COLO668 (cell line): Measurements from ENCODE around the gene SEMA4B.

Experiments used
- DNase-seq: peaks from one replicate; lab custom pipeline; 2025; ENCODE audit not compliant: unreplicated experiment; lab: John Stamatoyannopoulos, UW

SEMA4B gene

DNA sequence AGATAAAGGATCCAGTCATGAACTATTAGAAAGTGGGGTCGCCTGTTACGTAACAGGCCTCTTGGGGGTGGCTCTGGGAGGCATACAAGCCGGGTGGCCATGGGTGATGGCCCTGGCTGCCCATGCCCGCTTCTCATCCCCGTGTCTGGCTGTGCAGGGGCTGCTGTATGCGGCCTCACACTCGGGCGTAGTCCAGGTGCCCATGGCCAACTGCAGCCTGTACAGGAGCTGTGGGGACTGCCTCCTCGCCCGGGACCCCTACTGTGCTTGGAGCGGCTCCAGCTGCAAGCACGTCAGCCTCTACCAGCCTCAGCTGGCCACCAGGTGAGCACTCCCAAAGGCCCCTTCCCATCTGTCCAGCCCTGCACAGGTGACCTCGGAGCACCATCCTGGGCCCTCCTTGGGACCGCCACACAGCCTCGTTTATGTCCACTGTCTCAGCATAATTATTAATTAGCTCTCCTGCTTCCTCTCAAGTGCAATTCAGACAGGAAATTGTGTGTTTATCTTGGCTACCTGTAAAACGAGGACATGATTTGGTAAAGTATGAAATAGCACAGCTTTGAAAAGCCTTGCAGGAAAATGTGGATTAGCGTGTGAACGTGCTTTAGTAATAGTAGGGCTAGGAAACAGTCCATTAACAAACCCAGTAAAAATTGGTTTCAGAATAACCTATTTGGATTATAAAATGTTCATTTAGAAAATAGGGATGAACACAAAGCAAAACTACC, 24.5 kb downstream of the SEMA4B start:
- DNase-seq: no peak

DNA sequence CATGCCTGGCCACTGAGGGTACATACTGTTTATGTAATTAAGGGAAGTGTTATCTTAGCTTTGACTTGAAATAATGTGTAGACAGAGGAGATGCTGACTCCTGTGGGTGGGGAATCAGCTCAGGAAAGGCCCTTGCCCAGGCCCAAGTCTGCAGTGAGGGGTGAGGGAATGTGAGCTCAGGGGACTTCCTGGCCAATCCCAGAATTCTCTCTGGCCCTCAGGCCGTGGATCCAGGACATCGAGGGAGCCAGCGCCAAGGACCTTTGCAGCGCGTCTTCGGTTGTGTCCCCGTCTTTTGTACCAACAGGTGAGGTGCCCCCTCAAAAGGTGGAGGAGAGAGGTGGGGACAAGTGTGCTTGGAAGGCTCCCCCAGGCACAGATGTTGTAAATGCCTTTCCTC, 26.2 kb downstream of the SEMA4B start:
- DNase-seq: no peak

DNA sequence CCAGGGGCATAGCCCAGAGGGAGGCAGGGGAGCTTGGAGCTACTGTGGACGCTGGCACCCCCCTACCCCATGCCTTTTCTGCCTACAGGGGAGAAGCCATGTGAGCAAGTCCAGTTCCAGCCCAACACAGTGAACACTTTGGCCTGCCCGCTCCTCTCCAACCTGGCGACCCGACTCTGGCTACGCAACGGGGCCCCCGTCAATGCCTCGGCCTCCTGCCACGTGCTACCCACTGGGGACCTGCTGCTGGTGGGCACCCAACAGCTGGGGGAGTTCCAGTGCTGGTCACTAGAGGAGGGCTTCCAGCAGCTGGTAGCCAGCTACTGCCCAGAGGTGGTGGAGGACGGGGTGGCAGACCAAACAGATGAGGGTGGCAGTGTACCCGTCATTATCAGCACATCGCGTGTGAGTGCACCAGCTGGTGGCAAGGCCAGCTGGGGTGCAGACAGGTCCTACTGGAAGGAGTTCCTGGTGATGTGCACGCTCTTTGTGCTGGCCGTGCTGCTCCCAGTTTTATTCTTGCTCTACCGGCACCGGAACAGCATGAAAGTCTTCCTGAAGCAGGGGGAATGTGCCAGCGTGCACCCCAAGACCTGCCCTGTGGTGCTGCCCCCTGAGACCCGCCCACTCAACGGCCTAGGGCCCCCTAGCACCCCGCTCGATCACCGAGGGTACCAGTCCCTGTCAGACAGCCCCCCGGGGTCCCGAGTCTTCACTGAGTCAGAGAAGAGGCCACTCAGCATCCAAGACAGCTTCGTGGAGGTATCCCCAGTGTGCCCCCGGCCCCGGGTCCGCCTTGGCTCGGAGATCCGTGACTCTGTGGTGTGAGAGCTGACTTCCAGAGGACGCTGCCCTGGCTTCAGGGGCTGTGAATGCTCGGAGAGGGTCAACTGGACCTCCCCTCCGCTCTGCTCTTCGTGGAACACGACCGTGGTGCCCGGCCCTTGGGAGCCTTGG, 27.0 kb downstream of the SEMA4B start:
- no peak for DNase-seq

DNA sequence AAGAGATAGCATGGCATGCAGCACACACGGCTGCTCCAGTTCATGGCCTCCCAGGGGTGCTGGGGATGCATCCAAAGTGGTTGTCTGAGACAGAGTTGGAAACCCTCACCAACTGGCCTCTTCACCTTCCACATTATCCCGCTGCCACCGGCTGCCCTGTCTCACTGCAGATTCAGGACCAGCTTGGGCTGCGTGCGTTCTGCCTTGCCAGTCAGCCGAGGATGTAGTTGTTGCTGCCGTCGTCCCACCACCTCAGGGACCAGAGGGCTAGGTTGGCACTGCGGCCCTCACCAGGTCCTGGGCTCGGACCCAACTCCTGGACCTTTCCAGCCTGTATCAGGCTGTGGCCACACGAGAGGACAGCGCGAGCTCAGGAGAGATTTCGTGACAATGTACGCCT, 27.8 kb downstream of the SEMA4B start:
- no peak for DNase-seq

DNA sequence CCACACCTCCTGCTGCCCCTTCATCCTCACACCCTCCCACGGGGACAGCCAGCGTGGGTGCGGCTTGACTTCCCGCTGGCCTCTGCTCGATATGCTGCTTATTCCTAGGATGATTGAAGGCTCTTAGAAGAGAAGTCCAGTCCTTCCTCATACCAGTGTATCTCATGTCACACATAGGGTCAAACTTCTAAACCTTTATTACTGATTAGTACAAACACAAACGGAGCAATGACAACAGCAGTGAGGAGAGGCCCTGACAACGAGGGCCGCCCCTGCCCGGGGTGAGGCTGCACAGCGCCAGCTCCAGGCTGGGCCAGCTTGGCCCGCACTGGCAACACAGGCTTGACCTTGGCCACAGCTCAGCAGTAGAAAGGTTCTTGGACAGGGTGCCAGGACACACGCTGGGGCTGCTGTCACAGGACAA, 29.0 kb downstream of the SEMA4B start:
- DNase-seq: no peak

DNA sequence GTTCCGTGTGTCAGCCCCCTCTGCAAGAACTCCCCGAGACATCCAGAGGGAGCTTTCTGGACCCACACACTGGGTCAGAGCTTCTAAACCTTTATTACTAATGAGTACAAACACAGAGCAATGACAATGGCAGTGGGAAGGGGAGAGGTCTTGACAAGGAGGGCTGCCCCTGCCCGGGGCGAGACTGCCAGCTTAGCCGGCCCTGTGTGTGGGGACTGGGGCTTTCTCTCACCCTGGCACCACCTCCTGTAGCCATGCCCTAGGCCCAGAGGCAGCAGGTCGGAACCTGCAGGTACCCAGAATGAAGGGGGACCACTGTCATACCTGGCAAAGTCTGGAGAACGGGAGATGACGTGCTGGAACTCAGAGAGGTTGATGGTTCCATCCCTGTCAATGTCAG, 29.5 kb downstream of the SEMA4B start:
- DNase-seq: no peak

DNA sequence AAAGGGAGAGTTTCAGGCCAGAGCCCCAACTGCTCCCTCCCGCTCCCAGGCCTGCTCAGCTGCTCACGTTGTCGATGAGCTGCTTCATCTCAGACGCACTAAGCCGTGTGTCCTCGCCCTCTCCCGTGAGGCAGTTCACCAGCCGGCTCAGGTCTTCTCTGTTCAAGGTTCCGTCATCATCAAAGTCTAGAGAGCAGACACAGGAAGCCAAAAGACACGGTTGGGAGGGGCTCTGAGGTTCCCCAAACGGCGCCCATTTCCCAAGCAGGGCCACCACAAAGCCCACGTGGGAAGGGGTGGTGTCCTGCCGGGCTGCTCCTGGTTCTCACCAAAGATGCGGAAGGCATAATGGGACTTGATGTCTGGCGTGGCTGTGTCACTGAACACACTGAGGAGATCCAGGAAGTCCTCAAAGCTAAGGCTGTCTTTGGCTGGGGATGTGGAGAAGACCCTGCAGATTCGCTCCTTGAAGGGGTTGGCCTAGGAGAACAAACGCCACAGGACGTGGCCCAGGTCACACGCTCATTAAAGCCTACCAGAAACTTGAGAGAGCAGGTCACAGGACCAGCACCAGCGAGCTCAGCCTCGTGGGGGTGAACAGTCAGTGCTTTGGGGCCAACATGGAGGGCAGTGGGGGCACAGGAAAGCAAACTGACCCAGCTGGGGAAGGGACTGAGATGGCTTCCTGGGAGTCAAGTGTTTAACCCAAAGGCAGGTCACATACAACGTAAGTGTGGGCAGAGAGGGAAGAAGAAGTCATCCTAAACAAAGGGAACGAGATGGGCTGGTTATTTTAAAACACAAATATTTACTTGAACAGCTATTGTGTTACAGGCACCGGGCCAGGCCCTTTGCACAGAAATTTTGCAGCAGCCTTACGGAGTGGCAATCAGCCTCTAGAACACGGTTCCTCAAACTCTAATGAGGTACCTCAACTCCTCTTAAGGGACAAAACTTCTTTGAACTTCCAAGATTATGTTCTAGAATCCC, 30.2 kb downstream of the SEMA4B start:
- peak; percentile 15 for DNase-seq

DNA sequence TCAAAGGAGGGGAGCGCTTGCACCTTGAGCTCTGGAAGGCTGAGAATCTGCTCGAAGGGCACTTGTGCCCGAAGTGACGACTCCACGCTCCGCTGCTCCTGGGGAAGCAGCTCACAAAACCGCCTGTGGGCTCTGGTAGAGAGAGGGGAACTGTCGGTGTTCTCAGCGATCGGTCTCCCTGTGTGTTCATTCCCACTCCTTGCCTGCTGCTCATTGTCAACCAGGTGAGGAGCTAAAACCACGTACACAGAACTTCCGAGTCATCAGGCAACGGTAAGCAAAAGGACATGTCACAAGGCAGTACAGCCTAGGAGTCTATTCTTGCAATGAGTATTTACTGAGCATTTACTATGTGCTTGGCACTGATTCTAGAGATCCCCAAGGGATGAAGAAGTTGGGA, 31.1 kb downstream of the SEMA4B start:
- DNase-seq: peak; percentile 27

DNA sequence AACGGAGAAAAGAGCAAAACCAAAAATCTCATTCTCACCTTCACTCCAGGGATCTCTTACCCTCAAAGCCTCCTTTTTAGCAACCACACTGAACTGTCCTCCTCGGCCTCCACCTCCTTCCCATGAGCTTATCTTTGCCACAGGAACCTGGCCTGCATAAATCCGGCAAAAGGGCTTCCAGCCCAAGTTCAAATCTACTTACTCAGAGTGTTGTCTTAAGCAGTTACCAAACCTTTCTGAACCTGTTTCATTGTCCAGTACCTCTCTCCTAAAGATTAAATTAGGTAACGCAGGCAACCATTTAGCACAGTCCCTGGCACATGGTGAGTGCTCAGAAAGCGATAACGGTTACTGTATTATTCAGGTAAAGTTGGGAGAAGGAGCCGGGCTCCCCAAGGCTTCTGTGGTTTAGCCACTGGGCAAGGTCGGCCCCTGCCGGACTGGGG, 31.8 kb downstream of the SEMA4B start:
- no peak for DNase-seq

DNA sequence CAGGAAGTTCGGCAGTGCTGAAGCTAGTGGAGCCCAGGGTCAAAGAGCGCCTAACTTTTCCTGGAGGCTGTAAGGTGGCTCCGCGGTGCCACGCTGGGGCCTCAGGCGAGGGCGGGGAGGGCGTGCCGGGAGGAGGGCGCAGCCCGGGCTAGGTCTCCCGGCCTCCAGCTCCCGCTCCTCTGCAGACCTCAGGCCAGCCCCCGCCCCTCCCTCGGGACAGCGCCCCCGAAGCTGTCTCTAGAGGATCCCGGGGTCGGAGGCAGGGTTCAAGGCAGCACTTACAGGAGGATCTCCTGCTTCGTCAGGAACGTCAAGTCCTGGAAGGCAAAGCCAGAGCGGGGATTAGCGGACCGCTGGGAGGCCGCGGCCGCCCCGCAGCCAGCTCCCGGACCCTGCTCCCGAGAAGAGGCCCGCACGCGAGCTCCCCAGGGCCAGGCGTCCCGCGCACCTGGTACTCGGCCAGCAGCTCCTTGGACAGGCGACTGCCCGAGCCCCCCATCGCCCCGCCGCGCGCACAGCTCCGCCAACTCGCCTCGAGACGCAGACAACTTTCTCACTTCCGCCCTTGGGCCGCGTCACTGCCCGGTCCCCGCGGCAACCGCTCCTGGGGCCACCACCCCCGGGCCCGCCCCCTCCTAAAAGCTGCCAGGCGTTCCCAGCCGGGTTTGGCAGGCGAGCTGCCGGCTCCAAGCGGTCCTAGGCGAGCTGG, 32.4 kb downstream of the SEMA4B start, which contains the start of gene CIB1:
TSS of gene CIB1 (minus strand) at position 555 of the 709 bp plus-strand sequence. CDS start at position 499, 56 bp downstream.
- peak; percentile 58 for DNase-seq

DNA sequence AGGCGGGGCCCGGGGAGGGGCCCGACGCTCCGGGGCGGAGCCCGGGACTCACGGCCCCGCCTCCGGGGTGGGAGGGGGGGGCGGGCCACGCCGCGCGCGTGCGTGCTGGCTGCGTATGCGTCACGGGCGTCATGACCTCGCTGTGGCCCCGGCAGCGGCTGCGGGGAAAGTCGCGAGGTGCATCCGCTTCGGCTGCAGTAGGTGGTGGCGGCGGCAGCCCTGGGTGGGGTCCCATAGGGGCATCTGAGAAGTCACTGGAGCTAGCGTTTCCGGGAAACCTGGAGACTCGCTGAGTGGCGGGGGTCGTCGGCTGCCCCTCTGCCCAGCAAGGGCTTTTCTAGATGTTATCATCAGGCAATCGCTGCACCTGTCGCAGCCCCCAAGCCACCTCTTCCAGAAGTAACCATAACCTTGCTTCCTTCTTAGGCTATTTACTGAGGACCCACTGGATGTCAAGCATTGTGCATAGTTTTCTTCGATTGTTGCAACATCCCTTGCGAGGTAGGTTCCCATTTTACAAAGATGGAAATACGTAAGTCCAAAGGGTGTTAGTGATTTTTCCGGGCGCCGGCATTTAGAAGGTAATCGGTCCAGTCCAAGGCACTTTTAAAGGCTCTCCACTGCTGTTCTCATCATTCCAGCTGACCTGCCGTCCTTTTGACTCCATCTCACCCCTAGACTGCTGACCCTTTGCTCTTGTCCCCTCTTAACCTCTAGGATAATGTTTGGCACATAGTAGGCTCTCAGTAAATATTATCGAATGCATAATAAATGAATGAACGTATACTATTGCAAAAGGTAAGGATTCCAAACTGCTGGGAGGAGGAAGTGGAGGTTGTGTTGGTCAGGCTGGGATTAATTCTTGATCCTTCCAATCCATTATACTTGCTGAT, 33.2 kb downstream of the SEMA4B start, which contains the start of gene GDPGP1:
TSS of gene GDPGP1 (plus strand) at position 114 of the 893 bp plus-strand sequence. CDS start 6,700 bp downstream, outside the sequence.
- DNase-seq: peak; percentile 97

DNA sequence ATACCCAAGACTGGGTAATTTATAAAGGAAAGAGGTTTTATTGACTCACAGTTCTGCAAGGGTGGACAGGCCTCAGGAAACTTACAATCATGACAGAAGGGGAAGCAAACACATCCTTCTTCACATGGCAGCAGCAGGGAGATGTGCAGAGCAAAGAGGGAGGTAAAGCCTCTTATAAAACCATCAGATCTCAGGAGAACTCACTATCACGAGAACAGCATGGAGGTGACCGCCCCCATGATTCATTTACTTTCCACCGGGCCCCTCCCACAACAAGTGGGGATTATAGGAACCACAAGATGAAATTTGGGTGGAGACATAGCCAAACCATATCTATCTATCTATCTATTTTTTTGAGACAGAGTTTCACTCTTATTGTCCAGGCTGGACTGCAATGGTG, 38.2 kb downstream of the SEMA4B start:
- no peak for DNase-seq

DNA sequence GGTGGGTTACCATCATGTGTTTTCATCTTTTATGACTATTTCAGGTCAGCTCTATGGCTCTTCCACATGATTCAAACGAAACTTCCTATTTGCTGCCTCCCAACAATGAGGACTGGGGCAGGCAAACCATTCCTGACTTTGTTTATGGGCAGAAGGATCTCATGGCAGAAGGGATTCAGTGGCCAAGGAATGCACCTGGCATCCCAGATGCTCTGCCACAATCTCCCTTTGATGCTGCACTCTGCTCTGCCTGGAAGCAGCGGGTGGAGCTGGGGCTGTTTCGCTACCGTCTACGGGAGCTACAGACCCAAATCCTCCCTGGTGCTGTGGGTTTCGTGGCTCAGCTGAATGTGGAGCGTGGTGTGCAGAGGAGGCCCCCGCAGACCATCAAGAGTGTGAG, 39.7 kb downstream of the SEMA4B start:
- no peak for DNase-seq

DNA sequence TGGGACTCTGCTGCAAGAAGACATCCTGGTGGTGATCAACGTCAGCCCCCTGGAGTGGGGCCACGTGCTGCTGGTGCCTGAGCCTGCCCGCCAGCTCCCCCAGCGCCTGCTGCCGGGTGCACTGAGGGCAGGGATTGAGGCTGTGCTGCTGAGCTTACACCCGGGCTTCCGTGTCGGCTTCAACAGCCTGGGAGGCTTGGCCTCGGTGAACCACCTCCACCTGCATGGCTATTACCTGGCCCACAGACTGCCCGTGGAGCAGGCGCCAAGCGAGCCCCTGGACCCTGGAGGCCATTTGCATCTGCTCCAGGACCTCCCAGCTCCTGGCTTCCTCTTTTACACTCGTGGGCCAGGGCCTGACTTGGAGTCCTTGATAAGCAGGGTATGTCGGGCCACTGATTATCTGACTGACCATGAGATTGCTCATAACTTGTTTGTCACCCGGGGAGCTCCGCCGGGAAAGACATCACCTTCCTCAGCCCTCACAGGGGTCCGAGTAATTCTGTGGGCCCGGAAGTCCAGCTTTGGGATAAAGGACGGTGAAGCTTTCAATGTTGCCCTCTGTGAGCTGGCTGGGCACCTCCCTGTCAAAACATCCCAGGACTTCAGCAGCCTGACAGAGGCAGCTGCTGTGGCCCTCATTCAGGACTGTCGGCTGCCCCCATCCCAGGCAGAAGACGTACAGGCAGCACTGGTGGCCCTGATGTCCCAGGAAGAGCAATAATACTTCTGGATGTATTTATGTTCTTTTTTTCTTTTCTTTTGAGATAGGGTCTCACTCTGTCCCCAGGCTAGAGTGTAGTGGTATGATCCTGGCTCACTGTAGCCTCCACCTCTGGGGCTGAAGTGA, 40.4 kb downstream of the SEMA4B start:
- no peak for DNase-seq

DNA sequence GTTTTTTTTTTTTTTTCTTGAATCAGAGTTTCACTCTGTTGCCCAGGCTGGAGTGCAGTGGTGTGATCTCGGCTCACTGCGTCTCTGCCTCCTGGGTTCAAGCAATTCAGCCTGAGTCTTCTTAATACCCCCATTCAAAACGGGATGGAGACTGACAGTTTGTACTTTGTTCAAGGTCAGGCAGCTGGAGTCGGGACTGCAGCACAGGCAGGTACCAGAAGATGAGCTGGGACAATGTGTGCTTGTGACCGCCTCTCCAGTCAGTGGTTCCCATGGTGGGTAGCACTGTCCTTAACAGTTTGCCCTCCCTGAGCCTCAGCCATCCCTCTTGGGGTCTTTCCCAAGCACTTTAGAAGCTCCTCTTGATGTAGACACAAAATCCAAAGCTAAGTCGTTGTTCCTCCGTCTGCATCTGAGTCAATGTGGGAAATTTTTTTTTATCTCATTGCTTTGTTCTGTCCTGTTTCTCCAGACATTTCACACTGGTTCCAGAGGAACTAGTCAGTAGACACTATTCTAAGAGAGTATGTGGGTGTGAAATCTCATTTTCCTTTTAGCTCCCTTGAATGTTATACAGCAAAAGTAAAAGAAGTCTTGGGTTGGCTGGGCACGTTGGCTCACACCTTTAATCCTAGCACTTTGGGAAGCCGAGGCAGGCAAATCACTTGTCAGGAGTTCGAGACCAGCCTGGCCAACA, 43.0 kb downstream of the SEMA4B start:
- no peak for DNase-seq

DNA sequence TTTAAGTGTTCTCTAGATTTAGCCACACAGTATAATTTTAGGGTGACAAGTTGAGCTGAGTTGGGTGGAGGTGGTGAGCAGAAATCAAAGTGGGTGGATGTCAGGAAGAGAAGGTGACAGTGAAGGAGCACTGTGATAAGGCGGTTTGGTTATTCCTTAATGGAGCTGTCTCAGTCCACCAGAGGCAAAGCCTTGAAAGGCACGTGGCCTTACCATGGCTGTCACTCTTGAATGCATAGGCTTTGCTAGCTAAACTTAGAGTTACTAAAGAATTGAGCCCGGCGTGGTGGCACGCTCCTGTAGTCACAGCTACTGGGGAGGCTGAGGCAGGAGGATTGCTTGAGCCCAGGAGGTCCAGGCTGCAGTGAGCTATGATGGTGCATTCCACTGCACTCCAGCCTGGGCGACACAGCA, 47.7 kb downstream of the SEMA4B start:
- no peak for DNase-seq

DNA sequence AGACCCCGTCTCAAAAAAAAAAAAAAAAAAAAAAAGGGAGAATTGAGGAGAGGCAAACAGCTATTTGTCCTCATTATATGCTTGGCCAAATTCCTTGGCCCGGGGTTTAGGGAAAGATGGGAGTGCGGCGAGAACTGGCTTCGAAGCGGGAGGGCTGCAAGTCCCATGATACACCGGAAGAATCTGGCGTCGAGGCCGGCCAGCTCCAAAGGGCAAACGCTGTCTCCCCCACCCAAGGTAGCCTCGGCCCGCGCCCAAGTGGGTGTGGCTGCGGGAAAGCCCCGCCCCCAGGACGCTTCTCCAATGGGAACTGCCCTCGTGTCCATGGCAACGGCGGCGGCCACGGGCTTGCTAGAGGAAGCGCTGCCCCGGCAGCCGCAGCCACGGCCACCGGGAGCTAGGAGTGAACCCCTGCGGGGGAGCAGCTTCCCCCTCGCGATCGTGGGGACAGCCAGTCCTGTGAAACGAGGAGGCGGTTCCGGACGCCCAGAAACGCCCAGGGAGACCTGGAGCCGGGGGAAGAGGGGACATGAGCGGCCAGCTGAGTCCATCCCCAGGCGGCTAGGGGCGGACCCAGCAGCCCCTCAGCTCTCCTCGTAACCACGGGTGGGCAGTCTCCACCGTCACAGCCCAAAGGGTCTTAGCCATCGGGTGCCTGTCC, 48.2 kb downstream of the SEMA4B start, which contains the start of gene TTLL13:
TSS of gene TTLL13 (plus strand) at position 354 of the 661 bp plus-strand sequence. CDS start 1,075 bp downstream, outside the sequence.
- peak; percentile 93 for DNase-seq
